Measurements from ENCODE around the gene LSM14A. TPM values are rescaled to one million over a fixed set of nuclear protein-coding genes. Genes with fewer than 3 reads are reported as not detected.

The LSM14A gene
- total and polyA plus RNA-seq, 9 of the 15 experiments (the other 6 are each of a cell fraction or from before 2014, with no cell fraction given), result 19.5 to 150 (median 95.1) TPM

DNA sequence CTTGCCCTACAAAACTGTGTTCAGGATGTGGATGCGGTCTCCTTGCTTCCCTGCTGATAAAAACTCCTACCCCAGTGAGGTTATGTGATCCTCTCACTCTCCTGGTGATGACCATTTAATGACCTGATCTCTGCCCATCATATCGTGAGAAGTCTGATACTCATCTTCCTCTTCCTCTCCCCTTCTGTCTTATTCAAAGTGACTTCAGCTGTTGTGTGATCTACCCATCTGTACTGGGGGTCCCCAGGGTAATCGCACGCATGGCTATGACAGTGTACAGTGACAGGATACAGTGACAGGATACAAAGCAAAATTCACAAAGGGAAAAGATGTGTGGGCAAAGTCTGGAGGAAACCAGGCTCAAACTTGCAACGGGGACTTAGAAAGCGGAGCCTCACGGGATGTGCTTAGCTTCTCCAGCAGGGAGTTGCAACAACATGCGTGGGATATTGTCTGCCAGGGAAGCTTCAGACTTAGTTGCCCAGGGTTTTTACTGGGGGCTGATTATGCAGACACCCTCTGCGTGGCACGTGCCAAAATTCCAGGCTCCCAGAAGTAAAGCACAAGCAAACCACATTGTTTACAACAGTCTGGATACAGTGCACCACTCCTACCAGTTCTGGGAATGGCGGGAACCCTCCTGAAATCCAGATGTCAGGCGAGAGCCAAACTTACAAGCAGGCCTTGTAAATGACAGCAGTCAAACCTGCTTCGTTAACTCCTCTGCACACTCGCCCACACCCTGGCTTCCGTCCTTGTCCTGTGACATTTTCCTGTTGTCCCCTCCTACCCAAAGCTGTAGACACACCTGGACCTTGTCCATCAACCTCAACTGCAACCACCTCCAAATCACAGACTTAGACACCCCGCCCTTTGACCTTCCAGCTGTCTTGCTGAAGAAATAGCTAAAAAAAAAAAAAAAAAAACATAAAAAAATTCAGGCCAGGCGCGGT lies 64.0 kb downstream of the LSM14A start:
- Histone ChIP-seq H3K27me3 (ENCODE audit: control insufficient read depth in 2 of 2, insufficient read depth in 2 of 2, low read length in 2 of 2) (no peaks in the 10 kb centered on the region), H3K9ac (ENCODE audit: insufficient read depth in 1 of 2, low read depth in 2 of 2, low read length in 2 of 2) (no peak overlapping the region), H4K20me1 (replicated peaks; ENCODE audit: control insufficient read depth, insufficient read depth, low read length) (no peaks in the 10 kb centered on the region; the same call in 1 of the 2 replicates), H3K79me2 (ENCODE audit: control insufficient read depth, insufficient read depth, low read length) (no peaks in the 10 kb centered on the region), H3K36me3 (ENCODE audit: control insufficient read depth, insufficient read depth, low read length) (no peaks in the 10 kb centered on the region), H3K4me3 (no peak overlapping the region), H3K4me1 (replicated peaks in 1 of 2; ENCODE audit: control insufficient read depth in 2 of 2, insufficient read depth in 2 of 2, low read length in 2 of 2) (peaks cover 1 to 13% of the 10 kb centered on the region in 2 experiments; a peak in 3 of 5 replicates), H3K9me3 (replicated peaks; ENCODE audit: control insufficient read depth, insufficient read depth, low read depth, low read length) (no peaks in the 10 kb centered on the region), H2AFZ (ENCODE audit: low read depth, low read length) (no peak overlapping the region), H3K4me2 (ENCODE audit: insufficient read depth, low read length) (no peak overlapping the region), H3K9me1 (ENCODE audit: control insufficient read depth, insufficient read depth, low read length) (no peaks in the 10 kb centered on the region), H3K27ac (ENCODE audit: extremely low read depth, low read depth, low read length) (no peak overlapping the region)
- CTCF ChIA-PET (ENCODE audit: low intra/inter-chr PET ratio), result no interaction called here
- POLR2A ChIA-PET, result interaction anchor here (0.7 to 0.9 kb wide), 2 partner anchors 11 to 42 kb away, joined by 3 to 4 read pairs; no protein-coding TSS in a partner anchor
- in situ Hi-C loops (cut with MboI), result no loop called here
- FAIRE-seq (no peak), ATAC-seq (no peak), DNase-seq (ENCODE audit: extremely low read depth in 1 of 4, low spot score in 3 of 4) (no peak)
- no TSS peak for BruUV-seq (replicated peaks)
- 76% methylated on average over 18 of the region's 18 CpGs for WGBS (ENCODE audit: insufficient coverage, low coverage, missing lambda C conversion rate)
- intact Hi-C loops (cut with micrococcal nuclease), result no loop called here
- TF ChIP-seq RFX5 (IDR thresholded peaks at IDR 0.05; ENCODE audit: low read depth, low read length) (no peak), KDM2B (CRISPR knock-in tag; IDR thresholded peaks at IDR 0.05) (no peak), MAFG (tag; conservative IDR thresholded peaks at IDR 0.05) (no peak), PTTG1 (tag; IDR thresholded peaks at IDR 0.05; ENCODE audit: low read depth) (no peak), KLF6 (CRISPR knock-in tag; IDR thresholded peaks at IDR 0.05; ENCODE audit: borderline replicate concordance) (no peak), ZFP36 (IDR thresholded peaks at IDR 0.05; ENCODE audit: low read depth, low read length, partially characterized antibody) (no peak), NBN (IDR thresholded peaks at IDR 0.05; ENCODE audit: low read depth) (no peak)
- TF ChIP-seq, protein P1, sequence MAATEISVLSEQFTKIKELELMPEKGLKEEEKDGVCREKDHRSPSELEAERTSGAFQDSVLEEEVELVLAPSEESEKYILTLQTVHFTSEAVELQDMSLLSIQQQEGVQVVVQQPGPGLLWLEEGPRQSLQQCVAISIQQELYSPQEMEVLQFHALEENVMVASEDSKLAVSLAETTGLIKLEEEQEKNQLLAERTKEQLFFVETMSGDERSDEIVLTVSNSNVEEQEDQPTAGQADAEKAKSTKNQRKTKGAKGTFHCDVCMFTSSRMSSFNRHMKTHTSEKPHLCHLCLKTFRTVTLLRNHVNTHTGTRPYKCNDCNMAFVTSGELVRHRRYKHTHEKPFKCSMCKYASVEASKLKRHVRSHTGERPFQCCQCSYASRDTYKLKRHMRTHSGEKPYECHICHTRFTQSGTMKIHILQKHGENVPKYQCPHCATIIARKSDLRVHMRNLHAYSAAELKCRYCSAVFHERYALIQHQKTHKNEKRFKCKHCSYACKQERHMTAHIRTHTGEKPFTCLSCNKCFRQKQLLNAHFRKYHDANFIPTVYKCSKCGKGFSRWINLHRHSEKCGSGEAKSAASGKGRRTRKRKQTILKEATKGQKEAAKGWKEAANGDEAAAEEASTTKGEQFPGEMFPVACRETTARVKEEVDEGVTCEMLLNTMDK (IDR thresholded peaks at IDR 0.05; ENCODE audit: borderline replicate concordance, insufficient read depth, low read depth, low read length, poor library complexity, severe bottlenecking), result no peak
- TF ChIP-seq, protein P2, sequence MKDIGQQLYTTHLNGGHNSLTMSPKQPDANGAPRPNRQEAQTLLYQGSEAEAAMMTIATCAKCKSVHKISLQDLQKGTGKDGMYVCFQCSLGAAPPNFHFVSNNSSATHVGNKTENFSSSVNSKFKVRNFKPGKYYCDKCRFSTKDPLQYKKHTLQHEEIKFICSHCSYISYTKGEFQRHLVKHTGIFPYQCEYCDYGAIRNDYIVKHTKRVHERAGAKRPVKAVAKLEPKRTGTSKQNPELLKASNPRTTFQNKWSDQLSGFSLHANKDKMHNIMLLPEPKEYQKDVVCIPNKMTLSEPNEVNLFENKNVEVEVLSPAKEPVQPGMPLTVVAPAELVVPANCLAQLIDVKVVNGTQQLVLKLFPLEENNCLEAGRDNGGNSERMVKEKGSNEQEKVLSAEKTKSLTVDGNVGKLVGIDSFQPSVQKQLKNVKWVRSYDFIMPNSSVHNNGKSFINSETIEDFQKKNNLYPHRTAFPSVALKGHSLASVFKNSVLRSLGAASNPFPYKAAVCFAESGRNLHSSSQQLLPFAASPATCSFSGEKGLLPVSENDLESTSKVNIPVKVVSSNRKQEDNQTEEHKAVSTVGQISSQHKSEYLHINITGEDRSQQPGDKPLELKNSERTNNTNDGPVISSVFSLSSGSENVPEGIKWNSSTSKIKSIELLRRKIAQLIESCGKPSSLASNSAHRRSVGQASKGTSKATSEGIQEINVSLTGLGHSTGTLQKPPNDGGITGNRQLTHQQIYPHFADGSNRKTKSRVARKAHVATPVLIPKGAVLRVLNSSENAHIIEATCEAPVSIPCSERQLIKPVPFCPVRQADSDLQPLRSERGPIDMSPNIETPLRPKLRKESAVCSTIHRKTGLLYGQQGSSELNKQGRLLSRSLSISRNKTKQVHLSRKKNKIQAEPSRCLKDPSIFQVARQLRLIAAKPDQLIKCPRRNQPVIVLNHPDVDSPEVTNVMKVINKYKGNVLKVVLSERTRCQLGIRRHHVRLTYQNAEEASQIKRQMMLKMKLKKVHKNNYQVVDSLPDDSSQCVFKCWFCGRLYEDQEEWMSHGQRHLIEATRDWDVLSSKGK (CRISPR knock-in tag; IDR thresholded peaks at IDR 0.05), result no peak
- TF ChIP-seq, protein P3, sequence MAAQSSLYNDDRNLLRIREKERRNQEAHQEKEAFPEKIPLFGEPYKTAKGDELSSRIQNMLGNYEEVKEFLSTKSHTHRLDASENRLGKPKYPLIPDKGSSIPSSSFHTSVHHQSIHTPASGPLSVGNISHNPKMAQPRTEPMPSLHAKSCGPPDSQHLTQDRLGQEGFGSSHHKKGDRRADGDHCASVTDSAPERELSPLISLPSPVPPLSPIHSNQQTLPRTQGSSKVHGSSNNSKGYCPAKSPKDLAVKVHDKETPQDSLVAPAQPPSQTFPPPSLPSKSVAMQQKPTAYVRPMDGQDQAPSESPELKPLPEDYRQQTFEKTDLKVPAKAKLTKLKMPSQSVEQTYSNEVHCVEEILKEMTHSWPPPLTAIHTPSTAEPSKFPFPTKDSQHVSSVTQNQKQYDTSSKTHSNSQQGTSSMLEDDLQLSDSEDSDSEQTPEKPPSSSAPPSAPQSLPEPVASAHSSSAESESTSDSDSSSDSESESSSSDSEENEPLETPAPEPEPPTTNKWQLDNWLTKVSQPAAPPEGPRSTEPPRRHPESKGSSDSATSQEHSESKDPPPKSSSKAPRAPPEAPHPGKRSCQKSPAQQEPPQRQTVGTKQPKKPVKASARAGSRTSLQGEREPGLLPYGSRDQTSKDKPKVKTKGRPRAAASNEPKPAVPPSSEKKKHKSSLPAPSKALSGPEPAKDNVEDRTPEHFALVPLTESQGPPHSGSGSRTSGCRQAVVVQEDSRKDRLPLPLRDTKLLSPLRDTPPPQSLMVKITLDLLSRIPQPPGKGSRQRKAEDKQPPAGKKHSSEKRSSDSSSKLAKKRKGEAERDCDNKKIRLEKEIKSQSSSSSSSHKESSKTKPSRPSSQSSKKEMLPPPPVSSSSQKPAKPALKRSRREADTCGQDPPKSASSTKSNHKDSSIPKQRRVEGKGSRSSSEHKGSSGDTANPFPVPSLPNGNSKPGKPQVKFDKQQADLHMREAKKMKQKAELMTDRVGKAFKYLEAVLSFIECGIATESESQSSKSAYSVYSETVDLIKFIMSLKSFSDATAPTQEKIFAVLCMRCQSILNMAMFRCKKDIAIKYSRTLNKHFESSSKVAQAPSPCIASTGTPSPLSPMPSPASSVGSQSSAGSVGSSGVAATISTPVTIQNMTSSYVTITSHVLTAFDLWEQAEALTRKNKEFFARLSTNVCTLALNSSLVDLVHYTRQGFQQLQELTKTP (IDR thresholded peaks at IDR 0.05; ENCODE audit: low read depth in 1 of 2, partially characterized antibody in 2 of 2), result no peak

Data from K562 (cell line).